Upper lobe of left lung (tissue), 6 donors: Measurements from ENCODE around the gene TDRD7. TPM values are rescaled to one million over a fixed set of nuclear protein-coding genes. Genes with fewer than 3 reads are reported as not detected.

ENCODE experiments used
- ATAC-seq, 2 donors: fragments of 200-7000 bp; cut with Tn5 transposase; one replicate each; pipeline ENCODE4 v1.9.1; 2022; ENCODE audit warnings: mild to moderate bottlenecking in 2 of 2, moderate library complexity in 2 of 2; ENCODE audit not compliant: low FRiP score in 2 of 2
- DNase-seq, 2 donors: peaks; one replicate each; pipeline ENCODE4 v3.0.0-alpha.2; 2019 to 2020
- H3K27ac ChIP-seq, 4 donors: fragments of 200-600 bp; sonication (generic); one replicate each; pipeline ENCODE4 v1.5.1; 2016 to 2019
- H3K27me3 ChIP-seq, 4 donors: fragments of 200-600 bp; sonication (generic); one replicate each; pipeline ENCODE4 v1.5.1; 2017 to 2019
- H3K36me3 ChIP-seq, 4 donors: fragments of 200-600 bp; sonication (generic); one replicate each; pipeline ENCODE4 v1.5.1; 2016 to 2019
- H3K4me1 ChIP-seq, 4 donors: fragments of 200-600 bp; sonication (generic); one replicate each; pipeline ENCODE4 v1.5.1; 2018 to 2019
- H3K4me3 ChIP-seq, 4 donors: fragments of 200-600 bp; sonication (generic); one replicate each; pipeline ENCODE4 v1.5.1; 2017 to 2019; ENCODE audit warnings: mild to moderate bottlenecking in 2 of 4, moderate library complexity in 1 of 4
- H3K9me3 ChIP-seq, 4 donors: fragments of 200-600 bp; sonication (generic); one replicate each; pipeline ENCODE4 v1.5.1; 2018 to 2019
- CTCF ChIP-seq, 6 experiments: fragments of 450-650 bp in 4 of 6; fragments of 200-600 bp in 2 of 6; sonication (generic) in 2 of 6; IDR thresholded peaks; one replicate each; pipeline ENCODE4 v1.5.1; 2016 to 2019; ENCODE audit warnings: antibody characterized with exemption in 6 of 6
- EP300 ChIP-seq, 4 donors: sonication (generic); formaldehyde crosslinking; IDR thresholded peaks; one replicate each; pipeline ENCODE4 v1.5.1; 2017; ENCODE audit warnings: antibody characterized with exemption in 4 of 4, control low read depth in 2 of 4
- POLR2A ChIP-seq, 4 donors: fragments of 450-650 bp; IDR thresholded peaks; one replicate each; pipeline ENCODE4 v1.5.1; 2016 to 2017; ENCODE audit warnings: antibody characterized with exemption in 4 of 4, mild to moderate bottlenecking in 2 of 4
- POLR2AphosphoS5 ChIP-seq, 2 donors: sonication (generic); formaldehyde crosslinking; IDR thresholded peaks; one replicate each; pipeline ENCODE4 v1.5.1; 2017; ENCODE audit warnings: antibody characterized with exemption in 2 of 2
- WGBS, 2 donors: methylation state at CpG; one replicate each; pipeline ENCODE4 v1.1.5; 2017 to 2018; 5-methylcytosine and 5-hydroxymethylcytosine counted together
- total RNA-seq, 6 donors: library from RNA; depleted of rRNA in 4 of 6; stranded (reverse); fragments of >200 nt in 4 of 6; gene quantifications; one replicate each; pipeline versions ENCODE4 v1.1.0 to v1.2.1, GENCODE V29; 2016 to 2021
- donor health status: DM: no; HTN: no; CAD: no; lungs with moderate emphysema.
- donor health status: DM: no; HTN: yes; CAD: no; lungs with severe emphysema.

Gene TDRD7
- total RNA-seq, 6 donors from 2014 or later: 9.0 to 21.0 (median 15.3) TPM

DNA sequence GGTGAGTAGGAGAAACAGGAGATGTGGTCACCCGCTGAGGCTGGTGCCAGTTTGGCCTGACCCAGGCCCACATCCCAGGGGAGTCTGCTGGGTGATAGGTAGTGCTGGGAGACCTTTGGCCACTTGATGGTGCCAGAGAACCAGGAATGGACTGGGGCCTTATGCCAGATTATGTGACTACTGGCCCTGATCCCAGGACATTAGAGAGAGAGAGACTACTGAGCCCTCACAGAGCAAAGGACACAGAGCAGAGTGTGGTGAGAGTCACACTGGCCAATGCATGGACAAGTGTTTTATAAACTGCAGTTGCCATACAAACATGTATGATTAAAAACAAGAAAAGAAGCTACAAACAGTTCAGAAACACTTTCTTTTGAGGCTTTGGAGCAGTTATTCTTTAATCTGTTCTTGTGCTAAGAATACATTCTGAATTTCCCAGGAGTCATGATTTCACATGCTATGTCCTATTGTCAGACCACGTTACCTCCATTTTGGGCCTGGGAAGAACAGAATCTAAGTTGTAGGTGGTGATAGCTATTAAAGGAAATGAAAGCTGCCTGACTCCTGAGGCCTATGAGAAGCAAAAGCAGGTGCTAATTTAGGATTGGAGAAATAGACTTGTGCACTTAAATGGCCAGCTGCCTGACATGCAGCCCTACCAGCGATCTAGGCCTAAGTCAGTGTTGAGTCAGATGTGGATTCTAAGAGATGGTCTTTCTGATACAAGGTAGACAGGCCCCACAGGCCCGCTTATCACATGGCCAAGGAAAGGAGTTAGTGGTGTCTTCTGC is 57.0 kb downstream of the TDRD7 start:
- TF ChIP-seq POLR2A (IDR thresholded peaks at IDR 0.05) (no peak), POLR2AphosphoS5 (IDR thresholded peaks at IDR 0.05) (peak; percentile 40), CTCF (IDR thresholded peaks at IDR 0.05) (peak; percentile 67 to 89 (median 72))
- H3K36me3 ChIP-seq: peaks cover 5 to 41% (median 9%) of the 10 kb centered on the region in 4 donors
- DNase-seq (peak; percentile 11 to 73), ATAC-seq (peak; percentile 93 to 96)
- H3K27me3 ChIP-seq: no peaks in the 10 kb centered on the region
- 86 to 87% methylated on average over 4 of the region's 4 CpGs for WGBS, 2 donors
- H3K4me3 ChIP-seq: no peak overlapping the region
- peaks cover 0 to 14% (median 8%) of the 10 kb centered on the region in 4 donors for H3K4me1 ChIP-seq
- H3K9me3 ChIP-seq: no peaks in the 10 kb centered on the region
- peak overlapping the region in 2 of 4 donors; percentile 17 to 54 for H3K27ac ChIP-seq

DNA sequence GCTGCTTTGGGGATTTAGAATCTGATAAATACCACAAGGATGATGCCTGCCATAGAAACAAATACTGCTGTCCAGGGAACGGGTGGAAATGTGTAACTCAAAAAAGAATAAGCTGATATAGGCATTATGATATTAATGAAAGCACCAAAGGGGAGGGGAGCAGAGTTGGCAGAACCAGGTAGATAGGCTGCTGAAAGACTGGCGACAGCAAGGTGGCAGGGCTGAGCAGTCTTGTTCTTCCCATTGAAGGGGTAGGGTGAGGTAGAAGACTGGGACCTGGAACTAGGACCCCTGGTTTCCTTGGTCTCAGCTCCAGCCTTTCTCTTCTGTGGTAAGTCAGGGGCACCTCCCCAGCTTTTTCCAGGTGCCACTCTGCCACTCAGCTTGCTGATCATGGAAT is 58.2 kb downstream of the TDRD7 start:
- 83 to 85% methylated on average over 2 of the region's 2 CpGs for WGBS, 2 donors
- TF ChIP-seq POLR2AphosphoS5 (IDR thresholded peaks at IDR 0.05) (no peak), EP300 (IDR thresholded peaks at IDR 0.05) (no peak), POLR2A (IDR thresholded peaks at IDR 0.05) (no peak), CTCF (IDR thresholded peaks at IDR 0.05) (no peak)
- DNase-seq (no peak), ATAC-seq (no peak)
- H3K4me3 ChIP-seq: no peak overlapping the region
- H3K9me3 ChIP-seq: no peaks in the 10 kb centered on the region
- no peak overlapping the region for H3K27ac ChIP-seq
- H3K27me3 ChIP-seq: no peaks in the 10 kb centered on the region
- peaks cover 0 to 14% (median 8%) of the 10 kb centered on the region in 4 donors for H3K4me1 ChIP-seq
- peaks cover 7 to 49% (median 10%) of the 10 kb centered on the region in 4 donors for H3K36me3 ChIP-seq

DNA sequence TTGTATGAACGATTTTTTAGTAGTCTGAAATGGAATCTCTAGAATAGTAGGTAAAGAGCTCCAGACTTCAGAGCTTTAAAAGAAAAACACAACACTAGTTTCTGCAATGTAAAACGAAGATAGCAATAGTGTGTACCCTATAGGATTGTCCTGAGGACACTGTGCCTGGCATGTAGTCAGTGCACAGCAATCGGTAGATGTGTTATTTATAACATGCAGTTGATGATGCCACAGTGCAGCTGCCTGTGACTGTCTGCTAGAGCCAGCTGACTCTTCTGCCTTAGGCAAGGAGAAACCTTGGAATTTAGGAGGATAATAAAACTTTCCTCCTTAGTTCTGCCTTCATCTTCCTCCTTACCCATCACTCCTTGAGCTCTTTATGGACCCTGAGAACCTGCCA is 61.8 kb downstream of the TDRD7 start:
- Histone ChIP-seq H3K9me3 (no peaks in the 10 kb centered on the region), H3K4me1 (peaks cover 0 to 6% (median 6%) of the 10 kb centered on the region in 4 donors), H3K27ac (no peak overlapping the region), H3K27me3 (no peaks in the 10 kb centered on the region), H3K36me3 (peaks cover 0 to 43% (median 7%) of the 10 kb centered on the region in 4 donors), H3K4me3 (no peak overlapping the region)
- TF ChIP-seq POLR2AphosphoS5 (IDR thresholded peaks at IDR 0.05) (no peak), EP300 (IDR thresholded peaks at IDR 0.05) (no peak), CTCF (IDR thresholded peaks at IDR 0.05) (no peak), POLR2A (IDR thresholded peaks at IDR 0.05) (no peak)
- 76 to 85% methylated on average over 3 of the region's 3 CpGs for WGBS, 2 donors
- ATAC-seq (no peak), DNase-seq (no peak)

- Histone ChIP-seq H3K36me3 (peaks cover 0 to 47% (median 7%) of the 10 kb centered on the region in 4 donors), H3K27ac (no peak overlapping the region), H3K4me3 (no peak overlapping the region), H3K4me1 (no peaks in the 10 kb centered on the region), H3K9me3 (no peaks in the 10 kb centered on the region), H3K27me3 (no peaks in the 10 kb centered on the region)
- DNase-seq: no peak
- no peak for TF ChIP-seq POLR2AphosphoS5 (IDR thresholded peaks at IDR 0.05)
- TF ChIP-seq POLR2A (IDR thresholded peaks at IDR 0.05): no peak
- no peak for TF ChIP-seq CTCF (IDR thresholded peaks at IDR 0.05)
- no peak for TF ChIP-seq EP300 (IDR thresholded peaks at IDR 0.05)
- 93 to 94% methylated on average over 5 of the region's 5 CpGs for whole genome bisulfite sequencing, 2 donors
- ATAC-seq: no peak
Observed at GRCh38 chr9:97474372-97474925, 62.6 kb downstream of the TDRD7 start.
